Heart left ventricle (tissue), 13 donors: Measurements from ENCODE around the gene PXYLP1.

Source experiments
- CTCF ChIP-seq, 12 donors: fragments of 200-600 bp; sonication (generic) in 4 of 12; IDR thresholded peaks; one replicate each; pipeline versions ENCODE4 v1.5.0 to v1.8.0; 2018 to 2022; ENCODE audit warnings: antibody characterized with exemption in 12 of 12, mild to moderate bottlenecking in 5 of 12
- POLR2A ChIP-seq, 2 donors: fragments of 450-650 bp; IDR thresholded peaks; one replicate each; pipeline ENCODE4 v1.6.1; 2017; ENCODE audit warnings: antibody characterized with exemption in 2 of 2, mild to moderate bottlenecking in 2 of 2, moderate library complexity in 2 of 2
- donor health status: ischemic (EF 13 %, LVEDD 7.1; RV severe dilation, severe dysfunction).
- donor health status: DM: no; HTN: yes; CAD: no.
- donor health status: DM: no; HTN: no; CAD: no.
- donor health status: ischemic (EF 25% LVEDD 6.9; RV normal size, moderate dysfunction).
- donor health status: ischemic (EF 25% LVEDD 5.7; RV mildly dilated, moderate dysfunction).
- donor health status: ischemic (EF 35%, LVEDD 5.7; RV mildly dilated, moderate dysfunction).
- donor health status: nonischemic (EF 11% LVEDD 7.7; RV severe dilation, severe dysfunction).
- donor health status: DM: yes; HTN: yes; CAD: no.
- donor health status: PGD.
- donor health status: ischemic (EF 29% LVEDD 5.4; RV normal size, mild dysfunction).
- donor health status: nonischemic (EF 23%, LVEDD 6.1; RV moderate dilation, normal function).

- TF ChIP-seq POLR2A (IDR thresholded peaks at IDR 0.05) (no peak), CTCF (IDR thresholded peaks at IDR 0.05) (no peak)
These were observed 41.5 kb downstream of the PXYLP1 start for GRCh38 chr3:141272906-141273662.
